Adipose tissue (tissue), 3 donors: Measurements from ENCODE around the gene ZBED6. TPM values are rescaled to one million over a fixed set of nuclear protein-coding genes. Genes with fewer than 3 reads are reported as not detected.
"Not testable (repeated sequence)": the region's sequence is repeated elsewhere in the genome, so short reads cannot be mapped to it uniquely, and the experiment has no call there.

Experiments used
- H3K27ac ChIP-seq: one replicate; pipeline ENCODE4 v1.5.1; 2013; ENCODE audit warnings: low read depth, low read length
- WGBS, 3 donors: extraction: QIAGEN DNeasy Blood & Tissue Kit; methylation state at CpG; one replicate each; pipeline ENCODE4 v1.1.7; 2013; 5-methylcytosine and 5-hydroxymethylcytosine counted together
- polyA plus RNA-seq, 3 donors: library from polyadenylated mRNA; stranded (reverse); fragments of 200-250 nt; gene quantifications; one replicate each; pipeline ENCODE4 v1.2.3, GENCODE V29; 2013
- donor health status: healthy with polysubstance abuse.
- donor health status: Bipolar disorder and iron deficiency.
- donor health status: healthy.

Gene ZBED6
- polyA plus RNA-seq, 3 donors: 1.2 to 3.8 (median 3.5) TPM

GRCh38 chr1:203777596-203777995 is 17.8 kb upstream of the ZBED6 start:
- no peak overlapping the region for H3K27ac ChIP-seq
- 57 to 70% (median 62%) methylated on average over 3 of the region's 3 CpGs for WGBS, 3 donors

DNA sequence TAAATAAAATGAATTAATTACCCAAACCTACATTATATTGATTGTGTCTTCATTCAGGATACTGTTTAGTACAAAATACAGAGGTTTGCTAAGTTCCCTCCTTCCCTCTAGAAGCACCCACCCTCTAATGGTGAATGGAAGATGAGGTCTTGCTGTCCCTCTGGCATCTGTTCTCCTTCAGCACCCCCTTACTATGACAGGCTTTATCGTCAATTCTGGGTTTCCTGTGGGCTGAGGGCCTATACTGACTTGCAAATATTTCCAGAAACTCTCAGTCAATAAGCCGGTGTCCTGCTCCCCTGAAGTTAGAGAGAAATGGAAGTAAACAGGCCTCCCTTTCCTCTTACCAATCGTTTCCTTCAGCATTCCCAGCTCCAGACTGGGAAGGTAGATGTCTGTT is 17.3 kb upstream of the ZBED6 start:
- H3K27ac ChIP-seq: no peak overlapping the region

DNA sequence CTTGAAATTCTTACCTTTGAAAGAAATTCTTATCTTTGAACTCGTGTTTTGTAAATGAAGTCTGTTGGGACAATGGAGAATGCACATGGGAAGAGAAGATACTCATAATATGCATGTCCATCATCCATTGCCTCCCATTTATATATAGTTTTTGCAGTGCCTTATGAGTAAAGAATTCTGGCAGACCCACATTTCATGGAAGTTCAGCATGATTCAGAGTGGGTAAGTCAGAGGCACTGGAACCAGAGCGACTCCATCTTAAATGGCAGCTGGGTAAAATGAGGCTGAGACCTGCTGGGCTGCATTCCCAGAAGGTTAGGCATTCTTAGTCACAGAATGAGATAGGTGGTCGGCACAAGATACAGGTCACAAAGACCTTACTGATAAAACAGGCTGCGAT is 16.6 kb upstream of the ZBED6 start:
- no peak overlapping the region for H3K27ac ChIP-seq
- WGBS, 3 donors: 76 to 95% (median 94%) methylated on average over 4 of the region's 4 CpGs

More for the DNA sequence above, 17.3 kb upstream of the ZBED6 start:
- 46 to 78% (median 49%) methylated on average over 3 of the region's 3 CpGs for WGBS, 3 donors

GRCh38 chr1:203781962-203782361 is 13.5 kb upstream of the ZBED6 start:
- WGBS, 3 donors: 92 to 95% (median 94%) methylated on average over 7 of the region's 7 CpGs
- H3K27ac ChIP-seq: no peak overlapping the region

DNA sequence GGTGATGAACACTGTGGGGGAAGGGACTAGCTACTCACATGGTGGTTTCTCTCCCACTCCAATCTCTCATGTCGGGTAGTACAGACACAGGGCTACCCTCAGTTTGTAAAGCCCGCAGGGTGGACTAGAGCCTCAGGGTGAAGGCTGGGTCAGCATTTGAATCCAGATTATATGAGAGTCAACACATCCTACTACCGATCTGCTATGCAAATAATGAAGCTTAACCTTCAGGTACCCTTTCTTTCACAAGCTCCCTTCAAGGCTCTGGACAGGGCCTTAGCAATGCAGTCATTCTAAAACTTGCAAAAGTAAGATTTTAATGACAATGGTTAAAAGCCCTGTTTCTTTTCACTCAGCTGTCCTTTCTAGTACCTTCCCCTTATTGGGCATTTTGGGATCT is 5.5 kb upstream of the ZBED6 start:
- 70 to 85% (median 83%) methylated on average over 3 of the region's 3 CpGs for WGBS, 3 donors
- H3K27ac ChIP-seq: no peak overlapping the region

DNA sequence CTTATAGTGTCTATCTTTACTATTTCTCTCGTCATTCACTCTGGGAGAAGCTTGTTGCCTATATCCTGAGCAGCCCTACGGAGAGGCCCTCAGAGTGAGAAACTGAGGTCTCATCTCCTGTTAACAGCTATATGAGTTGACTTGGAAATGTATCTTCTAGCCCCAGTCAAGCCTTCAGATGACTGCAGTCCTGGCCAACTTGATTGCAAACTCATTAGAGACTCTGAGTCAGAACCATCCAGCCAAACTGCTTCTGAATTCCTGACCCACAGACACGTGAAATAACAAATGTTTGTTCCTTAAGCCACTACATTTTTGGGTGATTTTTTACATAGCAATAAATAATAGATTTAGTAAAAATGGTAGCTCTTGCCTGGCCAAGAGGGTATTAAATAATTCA is 3.9 kb upstream of the ZBED6 start:
- no peak overlapping the region for H3K27ac ChIP-seq
- WGBS, 3 donors: 64 to 85% (median 85%) methylated on average over 3 of the region's 3 CpGs

DNA sequence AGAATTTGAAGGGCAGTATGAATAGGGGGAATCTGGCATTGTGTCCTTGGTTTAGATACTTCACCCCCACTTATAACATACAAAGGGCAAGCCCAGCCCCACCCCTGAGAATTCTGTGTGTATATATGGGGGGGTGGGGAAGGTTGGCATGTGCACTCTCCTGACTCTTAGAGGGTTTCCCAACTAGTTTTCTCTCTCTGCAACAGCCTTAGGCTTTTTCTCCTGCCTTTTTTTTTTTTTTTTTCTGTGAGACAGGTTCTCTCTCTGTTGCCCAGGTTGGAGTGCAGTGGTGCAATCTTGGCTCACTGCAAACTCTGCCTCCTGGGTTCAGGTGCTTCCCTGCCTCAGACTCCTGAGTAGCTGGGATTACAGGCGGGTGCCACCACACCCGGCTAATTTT is 2.9 kb upstream of the ZBED6 start:
- WGBS, 3 donors: 95 to 96% (median 96%) methylated on average over 2 of the region's 2 CpGs
- no peak overlapping the region for H3K27ac ChIP-seq

DNA sequence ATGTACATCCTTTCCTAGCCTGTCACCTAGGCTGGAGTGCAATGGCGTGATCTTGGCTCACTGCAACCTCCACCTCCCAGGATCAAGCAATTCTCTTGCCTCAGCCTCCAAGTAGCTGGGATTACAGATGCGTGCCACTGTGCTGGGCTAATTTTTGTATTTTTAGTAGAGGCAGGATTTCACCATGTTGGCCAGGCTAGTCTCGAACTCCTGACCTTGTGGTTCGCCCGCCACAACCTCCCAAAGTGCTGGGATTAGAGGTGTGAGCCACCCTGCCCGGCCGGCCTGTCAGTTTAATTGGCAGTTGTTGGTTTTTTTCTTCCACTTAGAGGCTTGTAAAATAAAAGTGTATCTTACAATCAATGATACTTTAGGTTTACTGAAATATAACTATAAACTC is 1.9 kb upstream of the ZBED6 start:
- H3K27ac ChIP-seq: not testable (repeated sequence)
- WGBS, 3 donors: 96 to 98% (median 97%) methylated on average over 7 of the region's 7 CpGs

- WGBS, 3 donors: 69 to 77% (median 71%) methylated on average over 19 of the region's 19 CpGs
- H3K27ac ChIP-seq: no peak overlapping the region
Observed at GRCh38 chr1:203794764-203795440, 521 bp upstream of the ZBED6 start.

DNA sequence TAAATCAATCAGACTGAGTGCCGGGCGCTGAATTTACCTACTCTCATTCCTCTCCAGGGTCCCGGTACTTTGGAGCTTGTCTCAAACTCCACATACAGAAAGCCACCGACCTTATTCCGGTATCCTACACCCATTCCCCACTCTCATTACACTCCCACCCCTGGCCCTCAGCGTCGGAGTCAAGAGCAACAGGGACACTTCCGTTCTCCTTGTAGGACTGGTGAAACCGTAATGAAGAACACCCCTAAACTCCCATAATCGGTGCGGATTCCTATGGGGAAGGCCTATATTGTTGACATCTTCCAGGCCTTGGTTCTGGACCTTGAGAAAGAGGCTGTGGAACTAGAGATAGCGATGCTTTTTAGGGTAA is 798 bp downstream of the ZBED6 start:
- WGBS, 3 donors: 0 to 1% (median 0%) methylated on average over 12 of the region's 12 CpGs

GRCh38 chr1:203797216-203797615 is 1.8 kb downstream of the ZBED6 start:
- no peak overlapping the region for H3K27ac ChIP-seq
- 51 to 71% (median 54%) methylated on average over 2 of the region's 2 CpGs for WGBS, 3 donors

More for the DNA sequence above, 798 bp downstream of the ZBED6 start:
- H3K27ac ChIP-seq: peak overlapping the region; percentile 52

DNA sequence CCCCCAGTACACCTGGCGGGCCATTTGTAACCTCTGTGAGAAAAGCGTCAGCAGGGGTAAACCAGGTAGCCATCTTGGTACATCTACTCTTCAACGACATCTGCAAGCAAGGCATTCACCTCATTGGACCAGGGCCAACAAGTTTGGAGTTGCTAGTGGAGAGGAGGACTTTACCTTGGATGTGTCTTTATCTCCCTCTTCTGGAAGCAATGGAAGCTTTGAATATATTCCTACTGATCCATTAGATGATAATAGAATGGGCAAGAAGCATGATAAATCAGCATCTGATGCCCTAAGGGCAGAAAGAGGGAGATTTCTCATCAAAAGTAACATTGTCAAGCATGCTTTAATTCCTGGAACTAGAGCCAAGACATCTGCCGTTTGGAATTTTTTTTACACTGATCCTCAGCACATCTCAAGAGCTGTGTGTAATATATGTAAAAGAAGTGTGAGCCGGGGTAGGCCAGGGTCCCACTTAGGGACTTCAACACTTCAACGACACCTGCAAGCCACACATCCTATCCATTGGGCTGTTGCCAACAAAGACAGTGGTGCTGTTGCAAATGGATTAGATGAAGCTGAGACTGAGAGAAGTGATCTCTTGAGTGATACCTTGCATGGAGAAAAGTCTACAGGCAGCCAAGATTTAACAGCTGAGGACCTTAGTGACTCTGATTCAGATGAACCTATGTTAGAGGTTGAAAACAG is 2.7 kb downstream of the ZBED6 start:
- no peak overlapping the region for H3K27ac ChIP-seq

GRCh38 chr1:203799157-203799556 is 3.7 kb downstream of the ZBED6 start:
- 84 to 94% (median 90%) methylated on average over 4 of the region's 4 CpGs for WGBS, 3 donors
- no peak overlapping the region for H3K27ac ChIP-seq

More for the DNA sequence above, 2.7 kb downstream of the ZBED6 start:
- 71 to 78% (median 77%) methylated on average over 6 of the region's 6 CpGs for WGBS, 3 donors

GRCh38 chr1:203799971-203800370 is 4.5 kb downstream of the ZBED6 start:
- H3K27ac ChIP-seq: no peak overlapping the region
- 52 to 77% (median 65%) methylated on average over 1 of the region's 1 CpG for WGBS, 3 donors

GRCh38 chr1:203805689-203806088 is 10.3 kb downstream of the ZBED6 start:
- 97% methylated on average over 7 of the region's 7 CpGs for WGBS, 3 donors

DNA sequence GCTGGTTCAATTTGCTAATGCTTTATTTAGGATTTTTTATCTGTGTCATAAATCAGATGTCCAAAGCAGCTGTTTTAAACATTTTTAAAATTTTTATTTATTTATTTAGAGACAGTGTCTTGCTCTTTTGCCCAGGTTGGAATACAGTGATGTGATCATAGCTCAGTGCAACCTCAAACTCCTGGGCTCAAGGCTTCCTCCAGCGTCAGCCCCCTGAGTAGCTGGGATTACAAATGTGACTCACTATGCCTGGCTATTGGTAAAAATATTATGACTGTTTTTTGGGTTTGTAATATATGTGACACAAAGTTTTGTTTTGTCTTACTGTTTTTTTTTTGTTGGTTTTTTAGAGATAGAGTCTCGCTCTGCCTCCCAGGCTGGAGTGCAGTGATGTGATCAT is 11.8 kb downstream of the ZBED6 start:
- no peak overlapping the region for H3K27ac ChIP-seq
- WGBS, 3 donors: 82 to 88% (median 83%) methylated on average over 2 of the region's 2 CpGs

More at GRCh38 chr1:203805689-203806088, 10.3 kb downstream of the ZBED6 start:
- no peak overlapping the region for H3K27ac ChIP-seq

GRCh38 chr1:203813581-203814341 is 18.3 kb downstream of the ZBED6 start:
- 94 to 97% (median 96%) methylated on average over 2 of the region's 2 CpGs for WGBS, 3 donors
- no peak overlapping the region for H3K27ac ChIP-seq

GRCh38 chr1:203818399-203818798 is 23.0 kb downstream of the ZBED6 start:
- WGBS, 3 donors: 83 to 91% (median 88%) methylated on average over 6 of the region's 6 CpGs

DNA sequence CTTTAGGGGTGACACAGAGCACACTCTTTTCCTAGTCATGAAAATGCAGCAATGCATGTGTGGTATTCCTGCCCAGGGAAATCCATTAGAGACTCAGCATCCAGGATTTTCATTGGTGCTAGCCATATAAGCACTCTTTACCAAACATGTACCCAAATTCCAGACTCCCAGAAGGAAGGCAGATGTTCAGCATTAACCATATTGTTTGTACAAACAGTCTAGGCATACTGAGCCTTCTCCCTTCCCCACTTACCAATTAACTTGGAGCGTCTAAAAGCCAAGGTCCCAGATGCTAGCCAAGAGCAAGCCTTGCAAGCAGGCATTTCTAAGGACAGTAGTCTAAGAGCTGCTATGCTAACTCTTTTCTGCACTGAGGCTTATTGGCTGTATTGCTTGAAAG is 27.9 kb downstream of the ZBED6 start:
- 43 to 95% (median 81%) methylated on average over 1 of the region's 1 CpG for WGBS, 3 donors
- H3K27ac ChIP-seq: no peak overlapping the region

More at GRCh38 chr1:203818399-203818798, 23.0 kb downstream of the ZBED6 start:
- H3K27ac ChIP-seq: no peak overlapping the region
